NB4 (cell line): ENCODE data around the gene AGAP1.

Experiments used
- DNase-seq: peaks from one replicate; pipeline ENCODE4 v3.0.0; 2010; ENCODE audit warnings: low read depth
- H3K4me3 ChIP-seq: one replicate; pipeline ENCODE4 v1.5.1; 2011; ENCODE audit warnings: mild to moderate bottlenecking, low read depth, low read length, moderate library complexity
- CTCF ChIP-seq: IDR thresholded peaks from one replicate; pipeline ENCODE4 v1.5.1; 2012; ENCODE audit warnings: low read depth, low read length
- MAX ChIP-seq: IDR thresholded peaks from 2 replicates; pipeline ENCODE4 v1.6.1; 2011; ENCODE audit warnings: low read depth, low read length
- MYC ChIP-seq: IDR thresholded peaks from 2 replicates; pipeline ENCODE4 v1.6.1; 2011; ENCODE audit warnings: low read depth, low read length
- POLR2A ChIP-seq: IDR thresholded peaks from 2 replicates; pipeline ENCODE4 v1.6.1; 2011; ENCODE audit warnings: mild to moderate bottlenecking; ENCODE audit not compliant: insufficient read length; ENCODE audit errors: extremely low read depth

AGAP1 gene

GRCh38 chr2:235690082-235690808, 196.4 kb downstream of the AGAP1 start:
- DNase-seq, result no peak
- no peak for TF ChIP-seq POLR2A
- TF ChIP-seq MYC, result no peak
- no peak for TF ChIP-seq MAX
- TF ChIP-seq CTCF, result no peak
- H3K4me3 ChIP-seq, result no peak overlapping the region

- DNase-seq, result no peak
- H3K4me3 ChIP-seq, result no peak overlapping the region
- TF ChIP-seq CTCF, result no peak
- no peak for TF ChIP-seq MAX
- no peak for TF ChIP-seq MYC
- TF ChIP-seq POLR2A, result no peak
These were observed 197.1 kb downstream of the AGAP1 start for GRCh38 chr2:235690809-235691450.

- DNase-seq, result no peak
- no peak overlapping the region for H3K4me3 ChIP-seq
- no peak for TF ChIP-seq MAX
These were observed 198.2 kb downstream of the AGAP1 start for GRCh38 chr2:235692076-235692475.

- TF ChIP-seq MYC (no peak), CTCF (no peak), MAX (no peak), POLR2A (no peak)
- DNase-seq, result no peak
- H3K4me3 ChIP-seq, result no peak overlapping the region
These were observed 198.9 kb downstream of the AGAP1 start for GRCh38 chr2:235692671-235693171.

GRCh38 chr2:235693279-235693678, 199.4 kb downstream of the AGAP1 start:
- TF ChIP-seq MAX (no peak), MYC (no peak), POLR2A (no peak)
- H3K4me3 ChIP-seq, result no peak overlapping the region
- DNase-seq, result no peak

GRCh38 chr2:235694721-235695601, 201.1 kb downstream of the AGAP1 start:
- DNase-seq, result no peak
- no peak for TF ChIP-seq POLR2A
- H3K4me3 ChIP-seq, result no peak overlapping the region

- no peak overlapping the region for H3K4me3 ChIP-seq
- TF ChIP-seq POLR2A (no peak), MAX (no peak), MYC (no peak), CTCF (no peak)
- DNase-seq, result no peak
These were observed 201.7 kb downstream of the AGAP1 start for GRCh38 chr2:235695602-235695895.
